H1 (cell line): Measurements from ENCODE around the gene KRT5. TPM values are rescaled to one million over a fixed set of nuclear protein-coding genes. Genes with fewer than 3 reads are reported as not detected.

Experiments
- CTCF ChIA-PET: fragments of 300-600 bp; sonication (Branson Sonifier 250); formaldehyde crosslinking; loops from one replicate; lab custom pipeline; 2021; ENCODE audit not compliant: partially characterized antibody; lab: Charles Lee
- POLR2A ChIA-PET: fragments of 300-600 bp; sonication (Branson Sonifier 250); formaldehyde crosslinking; loops from one replicate; lab custom pipeline; 2021; ENCODE audit warnings: inconsistent platforms; ENCODE audit not compliant: partially characterized antibody; lab: Charles Lee
- DNase-seq, 2 experiments: peaks; one replicate each; pipeline versions ENCODE4 v3.0.0 to v3.0.0-alpha.2; 2010 to 2022; ENCODE audit warnings: low spot score in 2 of 2, low read depth in 1 of 2, mixed read lengths in 1 of 2
- FAIRE-seq: peaks from 2 replicates; lab custom pipeline; 2011; peaks lifted over from hg19 to GRCh38; lab: Jason Lieb, UNC
- H2AFZ ChIP-seq: 2 replicates; pipeline ENCODE4 v1.8.1; 2012; ENCODE audit warnings: low read length, inconsistent platforms
- H2AK5ac ChIP-seq: 2 replicates; pipeline ENCODE4 v1.6.1; 2013; ENCODE audit warnings: low read depth, low read length
- H2BK120ac ChIP-seq: replicated peaks from 2 replicates; pipeline ENCODE3; 2013; ENCODE audit warnings: low read depth, low read length, inconsistent platforms
- H2BK12ac ChIP-seq: 2 replicates; pipeline ENCODE4 v1.6.1; 2013; ENCODE audit warnings: low read depth, low read length
- H2BK15ac ChIP-seq: 2 replicates; pipeline ENCODE4 v1.6.1; 2013; ENCODE audit warnings: low read length
- H2BK20ac ChIP-seq: 2 replicates; pipeline ENCODE4 v1.6.1; 2013; ENCODE audit warnings: low read length
- H2BK5ac ChIP-seq: 2 replicates; pipeline ENCODE4 v1.6.1; 2013; ENCODE audit warnings: low read depth, low read length
- H3K14ac ChIP-seq: 2 replicates; pipeline ENCODE4 v1.6.1; 2013; ENCODE audit warnings: inconsistent platforms; ENCODE audit not compliant: insufficient read length
- H3K18ac ChIP-seq: 2 replicates; pipeline ENCODE4 v1.6.1; 2013; ENCODE audit warnings: low read length; ENCODE audit errors: extremely low read depth
- H3K23ac ChIP-seq: 2 replicates; pipeline ENCODE4 v1.6.1; 2013; ENCODE audit warnings: inconsistent platforms; ENCODE audit not compliant: insufficient read length
- H3K23me2 ChIP-seq: 2 replicates; pipeline ENCODE4 v1.6.1; 2013; ENCODE audit warnings: low read depth, low read length
- H3K27ac ChIP-seq: 2 replicates; pipeline ENCODE4 v1.6.1; 2011; ENCODE audit warnings: low read depth, low read length, inconsistent platforms
- H3K27me3 ChIP-seq, 4 experiments: replicated peaks in 1 of 4; 1 replicate in 1 of 4; 2 replicates in 3 of 4; pipeline versions ENCODE4 v1.6.1 to v1.8.1; 2011 to 2013; ENCODE audit warnings: low read length in 3 of 4, mild to moderate bottlenecking in 3 of 4, inconsistent platforms in 2 of 4, mixed read lengths in 2 of 4, moderate library complexity in 1 of 4; ENCODE audit not compliant: control insufficient read depth in 3 of 4, insufficient read depth in 3 of 4; ENCODE audit errors: extremely low read depth in 1 of 4
- H3K36me3 ChIP-seq, 4 experiments: 2 replicates each; pipeline versions ENCODE4 v1.6.1 to v1.8.1; 2011 to 2013; ENCODE audit warnings: mild to moderate bottlenecking in 4 of 4, low read length in 3 of 4, moderate library complexity in 2 of 4, control low read depth in 1 of 4, inconsistent platforms in 1 of 4; ENCODE audit not compliant: insufficient read depth in 4 of 4, control insufficient read depth in 2 of 4
- H3K4ac ChIP-seq: replicated peaks from 2 replicates; pipeline ENCODE3; 2013; ENCODE audit warnings: low read length, low read depth, mixed read lengths, inconsistent platforms; ENCODE audit not compliant: insufficient read length
- H3K4me1 ChIP-seq, 4 experiments: replicated peaks in 1 of 4; 1 replicate in 1 of 4; 2 replicates in 3 of 4; pipeline versions ENCODE4 v1.6.1 to v1.8.1; 2011 to 2013; ENCODE audit warnings: low read length in 3 of 4, inconsistent platforms in 2 of 4, mixed read lengths in 1 of 4; ENCODE audit not compliant: insufficient read depth in 4 of 4, control insufficient read depth in 3 of 4
- H3K4me2 ChIP-seq, 2 experiments: 2 replicates each; pipeline versions ENCODE4 v1.6.1 to v1.8.1; 2011 to 2013; ENCODE audit warnings: low read depth in 2 of 2, low read length in 2 of 2, control low read depth in 1 of 2, inconsistent platforms in 1 of 2, mild to moderate bottlenecking in 1 of 2; ENCODE audit not compliant: insufficient read depth in 1 of 2
- H3K4me3 ChIP-seq, 4 experiments: fragments of 200-600, 300-600 bp in 1 of 4; sonication (generic), shearing (Covaris generic), sonication (Bioruptor Twin) in 1 of 4; 2 replicates each; pipeline versions ENCODE4 v1.5.1 to v1.8.1; 2011 to 2016; ENCODE audit warnings: low read length in 4 of 4, low read depth in 3 of 4, control low read depth in 2 of 4, inconsistent platforms in 2 of 4, mild to moderate bottlenecking in 2 of 4, mixed read lengths in 1 of 4, moderate library complexity in 1 of 4; ENCODE audit not compliant: insufficient read depth in 2 of 4; ENCODE audit errors: extremely low read depth in 1 of 4
- H3K56ac ChIP-seq: replicated peaks from 2 replicates; pipeline ENCODE3; 2013; ENCODE audit warnings: low read depth, mild to moderate bottlenecking, mixed read lengths, low read length, inconsistent platforms; ENCODE audit not compliant: insufficient read length
- H3K79me1 ChIP-seq: 2 replicates; pipeline ENCODE4 v1.6.1; 2013; ENCODE audit warnings: low read depth, low read length, control low read depth
- H3K79me2 ChIP-seq, 2 experiments: 2 replicates each; pipeline versions ENCODE4 v1.6.1 to v1.8.1; 2012 to 2013; ENCODE audit warnings: low read length in 2 of 2, mild to moderate bottlenecking in 2 of 2, inconsistent platforms in 1 of 2; ENCODE audit not compliant: insufficient read depth in 2 of 2, control insufficient read depth in 1 of 2
- H3K9ac ChIP-seq, 4 experiments: replicated peaks in 1 of 4; 1 replicate in 1 of 4; 2 replicates in 3 of 4; pipeline versions ENCODE4 v1.6.1 to v1.8.1; 2011 to 2013; ENCODE audit warnings: low read depth in 3 of 4, low read length in 3 of 4, control low read depth in 2 of 4, mild to moderate bottlenecking in 2 of 4, moderate library complexity in 2 of 4, inconsistent platforms in 1 of 4; ENCODE audit errors: extremely low read depth in 1 of 4
- H3K9me3 ChIP-seq, 2 experiments: 2 replicates each; pipeline versions ENCODE4 v1.6.1 to v1.8.1; 2012 to 2013; ENCODE audit warnings: mild to moderate bottlenecking in 2 of 2, moderate library complexity in 2 of 2, control low read depth in 1 of 2, inconsistent platforms in 1 of 2, low read depth in 1 of 2, low read length in 1 of 2, mixed read lengths in 1 of 2; ENCODE audit not compliant: insufficient read depth in 2 of 2
- H4K20me1 ChIP-seq, 2 experiments: replicated peaks in 1 of 2; 2 replicates each; pipeline versions ENCODE3 to v1.8.1; 2011 to 2013; ENCODE audit warnings: inconsistent platforms in 2 of 2, low read length in 2 of 2, mild to moderate bottlenecking in 1 of 2; ENCODE audit not compliant: insufficient read depth in 2 of 2, control insufficient read depth in 1 of 2
- H4K5ac ChIP-seq: 2 replicates; pipeline ENCODE4 v1.6.1; 2013; ENCODE audit warnings: low read length, low read depth, mixed read lengths, inconsistent platforms; ENCODE audit not compliant: insufficient read length
- H4K8ac ChIP-seq: 2 replicates; pipeline ENCODE4 v1.8.0; 2013; ENCODE audit warnings: mild to moderate bottlenecking, moderate library complexity, low read length, inconsistent platforms; ENCODE audit not compliant: insufficient read depth; ENCODE audit errors: extremely low read depth
- H4K91ac ChIP-seq: replicated peaks from 2 replicates; pipeline ENCODE3; 2013; ENCODE audit warnings: low read length, mixed read lengths, inconsistent platforms; ENCODE audit not compliant: insufficient read length
- CREB1 ChIP-seq: IDR thresholded peaks from 2 replicates; pipeline ENCODE4 v1.6.1; 2012; ENCODE audit warnings: inconsistent platforms
- KDM4A ChIP-seq: IDR thresholded peaks from one replicate; pipeline ENCODE4 v1.7.1; 2012; ENCODE audit warnings: low read depth, mild to moderate bottlenecking, moderate library complexity, low read length, inconsistent platforms; ENCODE audit not compliant: severe bottlenecking
- KDM5A ChIP-seq: fragments of 200-600 bp; IDR thresholded peaks from 2 replicates; pipeline ENCODE4 v1.7.1; 2012; ENCODE audit warnings: mild to moderate bottlenecking, low read length, inconsistent platforms, mixed read lengths
- NANOG ChIP-seq: IDR thresholded peaks from 2 replicates; pipeline ENCODE4 v1.6.1; 2011; ENCODE audit warnings: low read length, low read depth, mild to moderate bottlenecking, inconsistent platforms; ENCODE audit not compliant: insufficient read depth, poor library complexity, severe bottlenecking
- RXRA ChIP-seq: IDR thresholded peaks from 2 replicates; pipeline ENCODE4 v1.6.1; 2011; ENCODE audit warnings: low read depth, mild to moderate bottlenecking, low read length, moderate library complexity; ENCODE audit not compliant: insufficient read depth
- SAP30 ChIP-seq: fragments of 300-600 bp; sonication (generic); IDR thresholded peaks from 2 replicates; pipeline ENCODE4 v1.7.1; 2012; ENCODE audit warnings: low read length, moderate library complexity, mild to moderate bottlenecking, inconsistent platforms; ENCODE audit not compliant: insufficient read depth, insufficient replicate concordance
- WGBS, 2 experiments: shearing (Covaris generic) in 1 of 2; methylation state at CpG; one replicate each; pipeline versions ENCODE4 v1.1.6 to v1.1.7; 2013 to 2015; ENCODE audit warnings: low lambda C conversion rate in 2 of 2, mixed read lengths in 2 of 2, inconsistent platforms in 1 of 2, low coverage in 1 of 2, missing lambda C conversion rate in 1 of 2; ENCODE audit not compliant: insufficient replicate concordance in 2 of 2, insufficient coverage in 1 of 2, insufficient read length in 1 of 2; ENCODE audit errors: extremely low coverage in 1 of 2, missing lambda C conversion rate in 1 of 2; 5-methylcytosine and 5-hydroxymethylcytosine counted together
- polyA plus RNA-seq, 7 experiments: library from polyadenylated mRNA; depleted of rRNA in 3 of 7; stranded (reverse) in 5 of 7; unstranded in 2 of 7; fragments of >200 nt in 5 of 7; fragments of 200-250 nt in 2 of 7; gene quantifications; 1 replicate in 5 of 7; 2 replicates in 1 of 7; 4 replicates in 1 of 7; pipeline versions ENCODE4 v1.2.1 to v1.2.3, GENCODE V29; 2011 to 2013; ENCODE audit warnings: missing spikeins in 2 of 7, mixed read lengths in 2 of 7
- total RNA-seq: library from RNA; stranded (reverse); fragmentation: NEBNext Ultra II Directional; extraction: Animal tissue kit (Norgen Biotek cat#: 25700); gene quantifications from 2 replicates; pipeline ENCODE4 v1.2.1, GENCODE V29; 2021

The KRT5 gene
- total and polyA plus RNA-seq, 2 of the 8 experiments (the other 6 are each of a cell fraction or from before 2014, with no cell fraction given), result 0.18 TPM; not detected in 1

DNA sequence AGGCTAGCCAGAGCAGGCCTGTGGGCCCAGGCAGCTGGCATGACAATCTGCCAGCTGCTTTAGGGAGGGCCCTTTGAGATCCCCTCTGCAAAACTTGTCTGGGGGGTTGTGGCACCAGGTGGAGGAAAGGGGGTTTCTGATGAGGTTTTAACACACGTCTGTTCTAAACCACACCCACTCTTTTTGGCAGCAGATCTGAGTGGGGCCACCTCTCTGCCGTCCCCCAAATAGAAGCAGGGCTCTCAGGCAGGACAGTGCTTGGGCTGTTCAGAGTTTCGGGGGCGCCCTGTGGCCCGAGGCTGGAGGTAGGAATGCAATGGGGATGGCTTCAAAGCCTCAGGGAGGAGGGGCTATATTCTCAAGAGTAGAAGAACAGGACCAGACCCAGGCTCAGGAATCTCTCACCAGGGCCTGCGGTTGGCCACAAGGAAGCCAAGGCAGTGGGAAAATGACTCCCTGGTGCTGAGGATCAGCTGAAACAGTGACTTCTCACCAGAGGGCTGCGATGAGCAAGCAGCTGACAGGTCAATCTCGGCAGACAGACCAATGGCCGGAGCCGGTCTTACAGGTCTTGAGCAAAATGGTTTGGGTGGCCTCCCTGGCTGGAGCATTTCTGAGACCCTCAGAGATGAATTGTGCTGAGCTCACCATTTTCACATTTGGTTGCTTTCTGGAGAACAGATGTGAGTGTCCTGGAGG is 1.5 kb upstream of the KRT5 start:
- Histone ChIP-seq H4K8ac (no peak overlapping the region), H2BK12ac (no peak overlapping the region), H3K4me3 (no peak overlapping the region), H3K27ac (no peak overlapping the region), H2BK20ac (no peak overlapping the region), H3K56ac (no peak overlapping the region), H4K5ac (no peak overlapping the region), H4K91ac (no peak overlapping the region), H3K79me1 (no peaks in the 10 kb centered on the region), H2BK15ac (0 out of 2 replicates have a peak overlapping the region, but pooled peaks have one; percentile 46), H2AFZ (no peak overlapping the region), H4K20me1 (no peaks in the 10 kb centered on the region), H3K79me2 (no peaks in the 10 kb centered on the region), H3K9me3 (no peaks in the 10 kb centered on the region; a peak in 1 of 4 replicates), H3K23ac (no peak overlapping the region), H3K9ac (no peak overlapping the region), H3K4me2 (no peak overlapping the region), H3K14ac (no peak overlapping the region), H3K4ac (no peak overlapping the region), H3K27me3 (no peaks in the 10 kb centered on the region; a peak in 1 of 7 replicates), H2BK5ac (no peak overlapping the region), H3K4me1 (peaks cover 0 to 1% (median 0%) of the 10 kb centered on the region in 4 experiments; a peak in 1 of 7 replicates), H3K18ac (no peak overlapping the region), H2AK5ac (no peak overlapping the region), H3K36me3 (no peaks in the 10 kb centered on the region), H3K23me2 (no peaks in the 10 kb centered on the region), H2BK120ac (no peak overlapping the region)
- ChIA-PET POLR2A (interaction anchor here (0.6 kb wide), 1 partner anchor 148 kb away, joined by 3 read pairs; no protein-coding TSS in a partner anchor), CTCF (interaction anchor here (1.0 to 4.0 kb wide), 21 partner anchors 9 to 374 kb away, joined by 3 to 27 read pairs (median 4); partner anchors contain the start of gene KRT84)
- 85% methylated on average over 10 of the region's 10 CpGs; no CpG with 5 or more reads in 1 of the 2 experiments for WGBS, 2 experiments
- DNase-seq (peak in 1 of 2 experiments; percentile 43), FAIRE-seq (no peak)
- no peak for TF ChIP-seq KDM4A
- TF ChIP-seq KDM5A, result no peak
- TF ChIP-seq NANOG, result no peak
- no peak for TF ChIP-seq CREB1
- TF ChIP-seq SAP30, result no peak
- TF ChIP-seq RXRA, result no peak
